ENCODE measurements around the gene RAET1G. TPM values are rescaled to one million over a fixed set of nuclear protein-coding genes. Genes with fewer than 3 reads are reported as not detected.
"Not testable (repeated sequence)": the region's sequence is repeated elsewhere in the genome, so short reads cannot be mapped to it uniquely, and the experiment has no call there.

RAET1G gene
- 24.7 TPM for total RNA-seq

GRCh38 chr6:149922642-149923326 is at the start of gene RAET1G:
RAET1G (minus strand) TSS chr6:149923121; CDS start chr6:149923010, 111 bp downstream.
- peak; percentile 93 for ATAC-seq

GRCh38 chr6:149969635-149970034 is 46.7 kb upstream of the RAET1G start:
- no peak for ATAC-seq

GRCh38 chr6:149968909-149969308 is 46.0 kb upstream of the RAET1G start:
- ATAC-seq: not testable (repeated sequence)

- not testable (repeated sequence) for ATAC-seq
Measured at GRCh38 chr6:149967999-149968398, 45.1 kb upstream of the RAET1G start.

- ATAC-seq: no peak
Measured at GRCh38 chr6:149967591-149967990, 44.7 kb upstream of the RAET1G start.

GRCh38 chr6:149966319-149966718 is 43.4 kb upstream of the RAET1G start:
- not testable (repeated sequence) for ATAC-seq

- no peak for ATAC-seq
Measured at GRCh38 chr6:149965194-149966020, 42.5 kb upstream of the RAET1G start.

GRCh38 chr6:149964308-149965193 is 41.6 kb upstream of the RAET1G start:
- ATAC-seq: no peak

GRCh38 chr6:149963462-149964307 is 40.8 kb upstream of the RAET1G start, which contains the start of gene ULBP1:
ULBP1 (plus strand) TSS chr6:149963943; CDS start chr6:149964050, 107 bp downstream.
- ATAC-seq: peak; percentile 95

- ATAC-seq: peak; percentile 58
Measured at GRCh38 chr6:149963212-149963461, 40.2 kb upstream of the RAET1G start.

GRCh38 chr6:149962461-149963211 is 39.7 kb upstream of the RAET1G start:
- no peak for ATAC-seq

GRCh38 chr6:149961728-149962425 is 39.0 kb upstream of the RAET1G start:
- no peak for ATAC-seq

GRCh38 chr6:149960488-149960887 is 37.6 kb upstream of the RAET1G start:
- ATAC-seq: no peak

- ATAC-seq: not testable (repeated sequence)
Measured at GRCh38 chr6:149959806-149960205, 36.9 kb upstream of the RAET1G start.

GRCh38 chr6:149958124-149958523 is 35.2 kb upstream of the RAET1G start:
- ATAC-seq: not testable (repeated sequence)

GRCh38 chr6:149955654-149956317 is 32.9 kb upstream of the RAET1G start:
- ATAC-seq: not testable (repeated sequence)

GRCh38 chr6:149954984-149955653 is 32.2 kb upstream of the RAET1G start:
- not testable (repeated sequence) for ATAC-seq

- peak; percentile 15 for ATAC-seq
Measured at GRCh38 chr6:149954328-149954983, 31.5 kb upstream of the RAET1G start.

GRCh38 chr6:149953934-149954327 is 31.0 kb upstream of the RAET1G start:
- peak; percentile 81 for ATAC-seq

All from esophagus mucosa (tissue), 1 donor.